Fibroblast of the conjunctiva (primary cell): ENCODE data around the gene THOC2.
"Not testable (repeated sequence)": the region's sequence is repeated elsewhere in the genome, so short reads cannot be mapped to it uniquely, and the experiment has no call there.

Source experiments
- DNase-seq: peaks from one replicate; pipeline ENCODE4 v3.0.0-alpha.2; 2010; ENCODE audit warnings: low read depth

Gene THOC2

GRCh38 chrX:123580792-123581191 lies 152.1 kb downstream of the THOC2 start:
- DNase-seq, result no peak

- not testable (repeated sequence) for DNase-seq
Observed at GRCh38 chrX:123574027-123574426, 158.8 kb downstream of the THOC2 start.

DNA sequence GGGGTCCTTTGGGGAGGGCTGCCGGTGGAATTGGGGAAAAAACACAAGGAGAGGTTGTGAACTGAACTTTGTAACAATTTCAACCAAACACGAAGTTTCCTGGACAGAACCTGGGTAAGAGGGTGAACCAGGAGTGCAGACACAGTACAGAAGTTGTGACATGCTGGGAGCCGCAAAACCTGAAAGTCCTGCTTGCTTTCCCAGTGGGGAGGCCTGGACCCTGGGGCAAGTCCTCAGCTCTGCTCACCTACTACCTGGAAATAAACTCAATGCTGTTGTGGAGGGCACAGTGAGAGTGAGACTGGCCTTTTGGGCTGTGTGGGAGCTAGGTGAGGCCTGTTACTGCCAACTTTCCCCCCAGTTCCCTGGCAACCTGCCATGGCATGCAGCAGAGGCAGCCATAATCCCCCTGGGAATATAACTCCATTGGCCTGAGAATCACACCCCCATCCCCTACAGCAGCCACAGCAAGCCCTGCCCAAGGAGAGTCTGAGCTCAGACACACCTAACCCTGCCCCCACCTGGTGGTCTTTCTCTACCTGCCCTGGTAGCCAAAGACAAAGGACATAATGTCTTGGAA lies 162.8 kb downstream of the THOC2 start:
- no peak for DNase-seq

- DNase-seq, result no peak
Observed at GRCh38 chrX:123563167-123563566, 169.7 kb downstream of the THOC2 start.

DNA sequence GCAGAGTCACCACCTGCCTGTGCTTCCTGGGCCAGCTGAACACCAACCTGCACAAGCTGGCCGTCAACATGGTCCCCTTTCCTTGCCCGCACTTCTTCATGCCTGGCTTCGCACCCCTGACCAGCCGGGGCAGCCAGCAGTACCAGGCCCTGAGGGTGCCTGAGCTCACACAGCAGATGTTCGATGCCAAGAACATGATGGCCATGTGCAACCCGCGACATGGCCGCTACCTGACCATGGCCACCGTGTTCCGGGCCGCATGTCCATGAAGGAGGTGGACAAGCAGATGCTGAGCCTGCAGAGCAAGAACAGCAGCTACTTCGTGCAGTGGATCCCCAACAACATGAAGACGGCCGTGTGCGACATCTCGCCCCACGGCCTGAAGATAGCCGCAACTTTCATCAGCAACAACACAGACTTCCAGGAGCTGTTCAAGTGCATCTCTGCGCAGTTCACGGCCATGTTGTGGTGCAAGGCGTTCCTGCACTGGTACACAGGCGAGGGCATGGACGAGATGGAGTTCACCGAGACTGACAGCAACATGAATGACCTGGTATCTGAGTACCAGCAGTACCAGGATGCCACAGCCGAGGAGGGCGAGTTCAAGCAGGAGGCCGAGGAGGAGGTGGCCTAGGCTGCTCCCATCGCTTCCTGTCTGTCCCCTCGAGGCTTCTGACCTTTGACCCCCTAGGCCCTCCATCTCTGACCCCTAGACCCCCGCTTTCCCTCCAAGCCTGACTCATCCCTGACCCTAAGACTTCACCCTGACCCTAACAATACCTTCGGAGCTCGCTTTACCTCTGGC lies 170.3 kb downstream of the THOC2 start:
- DNase-seq, result no peak

- DNase-seq, result no peak
Observed at GRCh38 chrX:123561439-123562215, 171.2 kb downstream of the THOC2 start.

DNA sequence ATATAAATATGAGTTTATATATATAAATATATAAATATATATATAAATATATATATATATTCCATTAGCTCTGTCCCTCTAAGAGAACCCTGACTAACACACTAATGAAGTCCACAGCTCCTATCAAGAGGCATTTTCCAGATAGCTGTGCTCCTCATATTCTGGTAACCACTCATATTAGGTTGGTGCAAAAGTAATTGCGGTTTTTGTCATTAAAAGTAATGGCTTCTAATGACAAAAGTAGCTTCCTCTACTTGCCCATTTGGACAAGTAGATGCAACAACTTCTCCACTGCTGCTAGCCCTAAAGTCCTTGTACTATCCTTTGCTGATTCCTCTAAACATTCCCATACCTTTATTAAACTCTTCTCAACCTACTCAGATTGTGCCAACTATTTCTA lies 182.0 kb downstream of the THOC2 start:
- DNase-seq, result no peak
